A549 (cell line): ENCODE measurements around the gene INTS6L. TPM values are rescaled to one million over a fixed set of nuclear protein-coding genes. Genes with fewer than 3 reads are reported as not detected.
"Not testable (repeated sequence)": the region's sequence is repeated elsewhere in the genome, so short reads cannot be mapped to it uniquely, and the experiment has no call there.

Source experiments
- ATAC-seq, 2 experiments: fragments of 200-7000 bp in 1 of 2; fragments of >200 bp in 1 of 2; cut with Nextera tagmentation in 1 of 2; cut with Tn5 transposase in 1 of 2; 3 replicates each; pipeline versions ENCODE4 v1.8.0 to v1.9.1; 2018 to 2020; ENCODE audit warnings: mild to moderate bottlenecking in 1 of 2, moderate library complexity in 1 of 2
- CTCF ChIA-PET: fragments of 300-600 bp; sonication (Branson Sonifier 250); formaldehyde crosslinking; extraction: SDS; loops from one replicate; lab custom pipeline; 2021; ENCODE audit warnings: antibody characterized with exemption, inconsistent platforms; lab: Yijun Ruan, JAX
- POLR2A ChIA-PET: fragments of 350-600 bp; formaldehyde crosslinking; extraction: SDS; loops from one replicate; lab custom pipeline; 2021; ENCODE audit warnings: antibody characterized with exemption, inconsistent platforms; lab: Yijun Ruan, JAX
- DNase-seq, 2 experiments: peaks; one replicate each; pipeline versions ENCODE4 v3.0.0 to v3.0.0-alpha.2; 2011 to 2016; ENCODE audit warnings: low read depth in 1 of 2, low spot score in 1 of 2
- FAIRE-seq: peaks from 2 replicates; lab custom pipeline; 2011; peaks lifted over from hg19 to GRCh38; lab: Jason Lieb, UNC
- H3K27ac ChIP-seq, 2 experiments: fragments of >200 bp; sonication (Bioruptor Twin); formaldehyde crosslinking; 3 replicates each; pipeline ENCODE4 v1.5.1; 2016 to 2017
- H3K4me1 ChIP-seq: fragments of >200 bp; sonication (Bioruptor Twin); formaldehyde crosslinking; 3 replicates; pipeline ENCODE4 v1.6.1; 2016
- H3K4me2 ChIP-seq: fragments of >200 bp; sonication (Bioruptor Twin); formaldehyde crosslinking; 3 replicates; pipeline ENCODE4 v1.6.1; 2016
- H3K4me3 ChIP-seq: fragments of >200 bp; sonication (Bioruptor Twin); formaldehyde crosslinking; 3 replicates; pipeline ENCODE4 v1.5.1; 2016
- H3K9me3 ChIP-seq: fragments of >200 bp; sonication (Bioruptor Twin); formaldehyde crosslinking; 3 replicates; pipeline ENCODE4 v1.6.1; 2016
- CBX2 ChIP-seq: fragments of 200-600 bp; sonication (generic); IDR thresholded peaks from 2 replicates; pipeline ENCODE4 v1.6.1; 2016; ENCODE audit warnings: low read depth, mild to moderate bottlenecking, borderline replicate concordance
- CEBPB ChIP-seq, 2 experiments: fragments of >200 bp in 1 of 2; sonication (Bioruptor Twin) in 1 of 2; formaldehyde crosslinking in 1 of 2; IDR thresholded peaks; 2 replicates each; pipeline ENCODE4 v1.6.1; 2012 to 2016
- CHD2 ChIP-seq: fragments of 150-350 bp; IDR thresholded peaks from 2 replicates; pipeline ENCODE4 v1.6.1; 2014; ENCODE audit warnings: low read length; ENCODE audit not compliant: partially characterized antibody
- EHF ChIP-seq: fragments of 250-450 bp; sonication (Bioruptor Pico); IDR thresholded peaks from 2 replicates; pipeline ENCODE4 v1.5.0; 2020; ENCODE audit warnings: mild to moderate bottlenecking
- ELK1 ChIP-seq: fragments of 150-350 bp; IDR thresholded peaks from 2 replicates; pipeline ENCODE4 v1.6.1; 2014; ENCODE audit warnings: low read depth, mild to moderate bottlenecking, low read length
- EP300 ChIP-seq, 2 experiments: fragments of >200 bp; sonication (Bioruptor Twin); formaldehyde crosslinking; IDR thresholded peaks; 2 replicates in 1 of 2; 3 replicates in 1 of 2; pipeline ENCODE4 v1.6.1; 2016 to 2017
- FOSB ChIP-seq: fragments of 250-450 bp; sonication (Bioruptor Pico); IDR thresholded peaks from 2 replicates; pipeline ENCODE4 v1.5.0; 2020; ENCODE audit warnings: mild to moderate bottlenecking, moderate library complexity
- FOXS1 ChIP-seq: fragments of 250-450 bp; sonication (Bioruptor Pico); IDR thresholded peaks from 2 replicates; pipeline ENCODE4 v1.5.0; 2020; ENCODE audit warnings: mild to moderate bottlenecking, moderate library complexity
- HOXA7 ChIP-seq: fragments of 250-450 bp; sonication (Bioruptor Pico); IDR thresholded peaks from 2 replicates; pipeline ENCODE4 v1.5.0; 2020; ENCODE audit warnings: mild to moderate bottlenecking, moderate library complexity
- JUNB ChIP-seq: fragments of >200 bp; sonication (Bioruptor Twin); formaldehyde crosslinking; IDR thresholded peaks from 2 replicates; pipeline ENCODE4 v1.6.1; 2016
- MAX ChIP-seq: IDR thresholded peaks from 2 replicates; pipeline ENCODE4 v1.6.1; 2012
- POLR2AphosphoS2 ChIP-seq: conservative IDR thresholded peaks from 2 replicates; pipeline ENCODE4 v1.6.1; 2012; ENCODE audit warnings: low read length, improper control_type of control experiment, inconsistent platforms
- RFX5 ChIP-seq: fragments of 450-650 bp; IDR thresholded peaks from 2 replicates; pipeline ENCODE4 v1.7.1; 2014; ENCODE audit warnings: antibody characterized with exemption, mild to moderate bottlenecking, moderate library complexity
- ZNF302 ChIP-seq: fragments of 250-450 bp; sonication (Bioruptor Pico); IDR thresholded peaks from 2 replicates; pipeline ENCODE4 v1.9.0; 2021; ENCODE audit warnings: inconsistent platforms, mild to moderate bottlenecking, moderate library complexity
- WGBS: methylation state at CpG from one replicate; pipeline ENCODE4 v1.1.6; 2017; ENCODE audit errors: missing lambda C conversion rate; 5-methylcytosine and 5-hydroxymethylcytosine counted together
- polyA plus RNA-seq, 4 experiments: library from polyadenylated mRNA; depleted of rRNA in 3 of 4; stranded (reverse); fragments of >200 nt; fragmentation: RNase III in 1 of 4; extraction: RNeasy Plus Mini Kit Qiagen cat#74134 plus additional on column Dnase treatment in 1 of 4; gene quantifications; 2 replicates in 3 of 4; 3 replicates in 1 of 4; pipeline ENCODE4 v1.2.3, GENCODE V29; 2011 to 2017
- TF ChIP-seq, protein P1 (sequence below): fragments of >200 bp; sonication (Bioruptor Twin); formaldehyde crosslinking; IDR thresholded peaks from 2 replicates; pipeline ENCODE4 v1.6.1; 2016
- TF ChIP-seq, protein P2 (sequence below): IDR thresholded peaks from 2 replicates; pipeline ENCODE4 v1.6.1; 2012

The INTS6L gene
- polyA plus RNA-seq, 2 of the 4 experiments (the other 2 are of a cell fraction), result 0.19 to 0.40 TPM

DNA sequence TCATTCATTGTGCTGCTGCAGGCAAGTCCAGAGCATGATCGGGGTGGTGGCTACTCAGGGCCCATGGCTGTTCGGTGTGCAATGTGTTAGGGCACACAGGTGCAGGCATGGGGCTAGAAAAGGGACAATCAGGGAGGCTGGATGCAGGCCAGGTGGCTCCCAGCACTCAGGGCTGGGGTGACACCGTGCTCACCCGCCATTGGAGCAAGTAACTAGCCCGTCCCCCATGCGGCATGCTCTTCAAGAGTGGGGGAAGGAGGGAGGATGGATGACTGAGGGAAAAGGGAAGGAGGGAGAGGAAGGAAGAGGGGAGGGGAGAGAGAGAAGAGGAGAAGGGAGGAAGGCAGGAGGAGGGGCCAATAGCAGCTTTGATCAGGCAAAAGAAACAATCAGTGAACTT lies 64.7 kb downstream of the INTS6L start:
- no peak overlapping the region for H3K4me3 ChIP-seq
- DNase-seq (no peak), ATAC-seq (no peak), FAIRE-seq (no peak)
- WGBS, result 5% methylated on average over 5 of the region's 6 CpGs
- no peaks in the 10 kb centered on the region for H3K4me1 ChIP-seq
- POLR2A ChIA-PET, result no interaction called here
- H3K9me3 ChIP-seq, result no peaks in the 10 kb centered on the region
- no peak overlapping the region for H3K4me2 ChIP-seq
- H3K27ac ChIP-seq, result no peak overlapping the region
- CTCF ChIA-PET, result no interaction called here
- TF ChIP-seq JUNB (no peak), FOXS1 (CRISPR knock-in tag) (no peak), CEBPB (IDR thresholded peaks at IDR 0.05) (no peak)
- TF ChIP-seq, all 56 proteins: peak for 0

- ATAC-seq (no peak), DNase-seq (no peak), FAIRE-seq (peak; percentile 72)
- CTCF ChIA-PET, result interaction anchor here (0.9 to 1.3 kb wide), 2 partner anchors 19 to 25 kb away, joined by 3 read pairs; no protein-coding TSS in a partner anchor
- no peak for TF ChIP-seq ZNF302 (CRISPR knock-in tag)
- no peak for TF ChIP-seq RFX5
- TF ChIP-seq HOXA7 (CRISPR knock-in tag), result no peak
- TF ChIP-seq, protein P1, sequence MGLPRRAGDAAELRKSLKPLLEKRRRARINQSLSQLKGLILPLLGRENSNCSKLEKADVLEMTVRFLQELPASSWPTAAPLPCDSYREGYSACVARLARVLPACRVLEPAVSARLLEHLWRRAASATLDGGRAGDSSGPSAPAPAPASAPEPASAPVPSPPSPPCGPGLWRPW, result no peak
- TF ChIP-seq EHF (CRISPR knock-in tag), result no peak
- no peak for TF ChIP-seq MAX
- TF ChIP-seq CHD2, result no peak
- TF ChIP-seq, protein P2, sequence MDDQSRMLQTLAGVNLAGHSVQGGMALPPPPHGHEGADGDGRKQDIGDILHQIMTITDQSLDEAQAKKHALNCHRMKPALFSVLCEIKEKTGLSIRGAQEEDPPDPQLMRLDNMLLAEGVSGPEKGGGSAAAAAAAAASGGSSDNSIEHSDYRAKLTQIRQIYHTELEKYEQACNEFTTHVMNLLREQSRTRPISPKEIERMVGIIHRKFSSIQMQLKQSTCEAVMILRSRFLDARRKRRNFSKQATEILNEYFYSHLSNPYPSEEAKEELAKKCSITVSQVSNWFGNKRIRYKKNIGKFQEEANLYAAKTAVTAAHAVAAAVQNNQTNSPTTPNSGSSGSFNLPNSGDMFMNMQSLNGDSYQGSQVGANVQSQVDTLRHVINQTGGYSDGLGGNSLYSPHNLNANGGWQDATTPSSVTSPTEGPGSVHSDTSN, result no peak
- TF ChIP-seq ELK1, result no peak
- TF ChIP-seq FOSB, result no peak
- TF ChIP-seq CEBPB (IDR thresholded peaks at IDR 0.05), result no peak
- no peak for TF ChIP-seq EP300 (IDR thresholded peaks at IDR 0.05)
- no peak for TF ChIP-seq CBX2
- no peak for TF ChIP-seq POLR2AphosphoS2
- 10% methylated on average over 4 of the region's 4 CpGs for WGBS
- Histone ChIP-seq H3K9me3 (no peaks in the 10 kb centered on the region), H3K4me1 (no peaks in the 10 kb centered on the region), H3K4me3 (no peak overlapping the region), H3K4me2 (no peak overlapping the region), H3K27ac (no peak overlapping the region)
- POLR2A ChIA-PET, result no interaction called here
Observed at GRCh38 chrX:135591871-135592270, 71.4 kb downstream of the INTS6L start.

DNA sequence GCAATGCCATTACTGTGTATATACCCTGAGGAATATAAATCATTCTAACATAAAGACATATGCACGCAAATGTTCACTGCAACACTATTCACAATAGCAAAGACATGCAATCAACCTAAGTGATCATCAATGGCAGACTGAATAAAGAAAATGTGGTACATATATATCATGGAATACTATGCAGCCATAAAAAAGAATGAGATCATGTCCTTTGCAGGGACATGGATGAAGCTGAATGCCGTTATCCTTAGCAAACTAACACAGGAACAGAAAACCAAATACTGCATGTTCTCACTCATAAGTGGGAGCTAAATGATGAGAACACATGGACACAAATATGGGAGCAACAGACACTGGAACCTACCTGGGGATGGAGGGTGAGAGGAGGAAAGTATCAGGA lies 73.6 kb downstream of the INTS6L start:
- H3K4me3 ChIP-seq, ATAC-seq, POLR2A ChIA-PET, DNase-seq, H3K27ac ChIP-seq, CTCF ChIA-PET, H3K9me3 ChIP-seq, FAIRE-seq, H3K4me2 ChIP-seq, H3K4me1 ChIP-seq: not testable (repeated sequence)
- 40% methylated on average over 2 of the region's 2 CpGs for WGBS

- ATAC-seq, H3K4me1 ChIP-seq, H3K4me2 ChIP-seq, H3K27ac ChIP-seq, H3K4me3 ChIP-seq, POLR2A ChIA-PET, FAIRE-seq, DNase-seq, CTCF ChIA-PET, H3K9me3 ChIP-seq: not testable (repeated sequence)
- 0% methylated on average over 1 of the region's 1 CpG for WGBS
Observed at GRCh38 chrX:135594453-135594852, 74.0 kb downstream of the INTS6L start.
